Liver (tissue), 9 donors: ENCODE results near the gene FAM204A. TPM values are rescaled to one million over a fixed set of nuclear protein-coding genes. Genes with fewer than 3 reads are reported as not detected.

Experiments
- DNase-seq: peaks from one replicate; pipeline ENCODE4 v3.0.0-alpha.2; 2017; ENCODE audit warnings: low spot score
- H3K27ac ChIP-seq, 2 donors: one replicate each; pipeline ENCODE4 v1.7.0; 2013; ENCODE audit warnings: inconsistent platforms in 2 of 2, low read length in 2 of 2, control low read depth in 1 of 2, low read depth in 1 of 2, mild to moderate bottlenecking in 1 of 2
- H3K27me3 ChIP-seq, 4 donors: one replicate each; pipeline versions ENCODE4 v1.6.1 to v1.7.0; 2013; ENCODE audit warnings: low read length in 3 of 4, inconsistent platforms in 1 of 4, mild to moderate bottlenecking in 1 of 4, moderate library complexity in 1 of 4; ENCODE audit not compliant: control insufficient read depth in 4 of 4, insufficient read depth in 4 of 4
- H3K36me3 ChIP-seq, 4 donors: one replicate each; pipeline versions ENCODE4 v1.6.1 to v1.7.0; 2013; ENCODE audit warnings: low read length in 3 of 4, mild to moderate bottlenecking in 3 of 4, low read depth in 1 of 4, moderate library complexity in 1 of 4; ENCODE audit not compliant: control insufficient read depth in 4 of 4, insufficient read depth in 3 of 4
- H3K4me1 ChIP-seq, 4 donors: one replicate each; pipeline versions ENCODE4 v1.6.1 to v1.7.0; 2013; ENCODE audit warnings: low read length in 3 of 4, mild to moderate bottlenecking in 3 of 4, moderate library complexity in 1 of 4; ENCODE audit not compliant: control insufficient read depth in 4 of 4, insufficient read depth in 4 of 4
- H3K4me3 ChIP-seq, 3 donors: one replicate each; pipeline versions ENCODE4 v1.6.1 to v1.7.0; 2013; ENCODE audit warnings: low read length in 3 of 3, control low read depth in 1 of 3, low read depth in 1 of 3, mild to moderate bottlenecking in 1 of 3
- H3K9ac ChIP-seq, 2 donors: one replicate each; pipeline ENCODE4 v1.7.0; 2013; ENCODE audit warnings: low read length in 2 of 2, mild to moderate bottlenecking in 2 of 2, moderate library complexity in 2 of 2, control low read depth in 1 of 2, low read depth in 1 of 2
- H3K9me3 ChIP-seq, 4 donors: one replicate each; pipeline versions ENCODE4 v1.6.1 to v1.7.0; 2013; ENCODE audit warnings: low read length in 3 of 4; ENCODE audit not compliant: control insufficient read depth in 4 of 4
- EGR1 ChIP-seq, 2 donors: IDR thresholded peaks; 2 replicates each; pipeline ENCODE4 v1.6.1; 2016 to 2018; ENCODE audit warnings: antibody characterized with exemption in 2 of 2, low read depth in 2 of 2
- FOXA1 ChIP-seq: IDR thresholded peaks from 2 replicates; pipeline ENCODE4 v1.6.1; 2016; ENCODE audit warnings: antibody characterized with exemption
- FOXA2 ChIP-seq: IDR thresholded peaks from 2 replicates; pipeline ENCODE4 v1.6.1; 2016; ENCODE audit warnings: antibody characterized with exemption
- GABPA ChIP-seq, 2 donors: IDR thresholded peaks in 1 of 2; conservative IDR thresholded peaks in 1 of 2; 2 replicates each; pipeline ENCODE4 v1.6.1; 2016; ENCODE audit warnings: antibody characterized with exemption in 2 of 2, mild to moderate bottlenecking in 1 of 2, moderate library complexity in 1 of 2
- HNF4A ChIP-seq, 2 donors: conservative IDR thresholded peaks; 2 replicates each; pipeline ENCODE4 v1.6.1; 2016; ENCODE audit warnings: antibody characterized with exemption in 2 of 2, mild to moderate bottlenecking in 2 of 2
- JUND ChIP-seq, 2 donors: IDR thresholded peaks; 2 replicates each; pipeline ENCODE4 v1.6.1; 2016; ENCODE audit warnings: antibody characterized with exemption in 2 of 2
- NR2F2 ChIP-seq: IDR thresholded peaks from 2 replicates; pipeline ENCODE4 v1.6.1; 2016; ENCODE audit warnings: antibody characterized with exemption
- RAD21 ChIP-seq, 2 donors: IDR thresholded peaks; 2 replicates each; pipeline ENCODE4 v1.6.1; 2016; ENCODE audit warnings: antibody characterized with exemption in 2 of 2, mild to moderate bottlenecking in 2 of 2
- RXRA ChIP-seq, 2 donors: IDR thresholded peaks; 2 replicates each; pipeline ENCODE4 v1.6.1; 2017 to 2018; ENCODE audit warnings: antibody characterized with exemption in 2 of 2, mild to moderate bottlenecking in 1 of 2
- SP1 ChIP-seq: IDR thresholded peaks from 2 replicates; pipeline ENCODE4 v1.6.1; 2018; ENCODE audit warnings: antibody characterized with exemption, mild to moderate bottlenecking
- TAF1 ChIP-seq: conservative IDR thresholded peaks from 2 replicates; pipeline ENCODE4 v1.6.1; 2016; ENCODE audit warnings: antibody characterized with exemption, mild to moderate bottlenecking
- YY1 ChIP-seq: IDR thresholded peaks from 2 replicates; pipeline ENCODE4 v1.6.1; 2016; ENCODE audit warnings: antibody characterized with exemption, mild to moderate bottlenecking
- WGBS: extraction: QIAGEN DNeasy Blood & Tissue Kit; methylation state at CpG from one replicate; pipeline ENCODE4 v1.1.7; 2013; 5-methylcytosine and 5-hydroxymethylcytosine counted together
- polyA plus RNA-seq, 2 donors: library from polyadenylated mRNA; stranded (reverse) in 1 of 2; unstranded in 1 of 2; fragments of 200-250 nt in 1 of 2; fragments of >200 nt in 1 of 2; fragmentation: Nextera tagmentation in 1 of 2; extraction: Ambion mirVana in 1 of 2; gene quantifications; one replicate each; pipeline versions ENCODE4 v1.2.1 to v1.2.3, GENCODE V29; 2013 to 2015
- total RNA-seq, 2 donors: library from RNA; depleted of rRNA; stranded (reverse); fragments of >200 nt; gene quantifications; one replicate each; pipeline ENCODE4 v1.2.3, GENCODE V29; 2014
- TF ChIP-seq, protein P1 (sequence below): fragments of 150-350 bp; IDR thresholded peaks from 2 replicates; pipeline ENCODE4 v1.5.1; 2017; ENCODE audit warnings: improper control_type of control experiment, low read depth, low read length; ENCODE audit not compliant: missing input control
- TF ChIP-seq, protein P2 (sequence below): IDR thresholded peaks from 2 replicates; pipeline ENCODE4 v1.6.1; 2016; ENCODE audit warnings: antibody characterized with exemption
- TF ChIP-seq, protein P3 (sequence below): IDR thresholded peaks from 2 replicates; pipeline ENCODE4 v1.6.1; 2016; ENCODE audit warnings: antibody characterized with exemption, mild to moderate bottlenecking
- TF ChIP-seq, protein P4 (sequence below): IDR thresholded peaks from 2 replicates; pipeline ENCODE4 v1.6.1; 2016; ENCODE audit warnings: antibody characterized with exemption
- TF ChIP-seq, protein P5 (sequence below): IDR thresholded peaks from 2 replicates; pipeline ENCODE4 v1.6.1; 2016; ENCODE audit warnings: antibody characterized with exemption
- donor health status: healthy.
- donor health status: healthy.
- donor health status: healthy.
- donor health status: healthy.
- donor health status: healthy.

FAM204A gene
- total and polyA plus RNA-seq, 4 donors: 17.4 to 22.8 (median 21.3) TPM

DNA sequence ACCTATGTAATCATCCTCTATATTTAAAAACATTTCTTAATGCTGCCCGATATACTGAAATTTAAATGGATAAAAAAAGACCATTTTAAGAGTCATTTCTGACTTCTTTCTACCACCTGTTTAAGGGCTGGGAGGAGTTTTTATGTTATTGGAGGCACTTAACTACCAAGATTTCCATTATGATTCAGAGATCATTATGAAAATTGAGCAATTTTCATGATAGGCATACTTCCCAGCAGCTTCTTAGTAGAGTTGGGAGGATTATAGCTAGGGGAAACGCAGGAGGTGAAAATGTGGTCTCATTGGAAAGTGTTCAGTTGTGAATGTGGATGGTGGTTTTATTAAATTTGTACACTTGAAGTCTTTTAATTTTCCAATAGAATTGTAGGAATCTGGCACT lies 28.4 kb upstream of the FAM204A start:
- DNase-seq: no peak
- Histone ChIP-seq H3K4me1 (no peaks in the 10 kb centered on the region), H3K9me3 (peaks cover 0 to 6% (median 2%) of the 10 kb centered on the region in 4 donors), H3K27ac (no peak overlapping the region), H3K36me3 (no peaks in the 10 kb centered on the region), H3K4me3 (no peak overlapping the region), H3K27me3 (no peaks in the 10 kb centered on the region), H3K9ac (no peak overlapping the region)
- TF ChIP-seq EGR1 (IDR thresholded peaks at IDR 0.05; ENCODE audit: low read depth in 2 of 2): no peak
- TF ChIP-seq, protein P1, sequence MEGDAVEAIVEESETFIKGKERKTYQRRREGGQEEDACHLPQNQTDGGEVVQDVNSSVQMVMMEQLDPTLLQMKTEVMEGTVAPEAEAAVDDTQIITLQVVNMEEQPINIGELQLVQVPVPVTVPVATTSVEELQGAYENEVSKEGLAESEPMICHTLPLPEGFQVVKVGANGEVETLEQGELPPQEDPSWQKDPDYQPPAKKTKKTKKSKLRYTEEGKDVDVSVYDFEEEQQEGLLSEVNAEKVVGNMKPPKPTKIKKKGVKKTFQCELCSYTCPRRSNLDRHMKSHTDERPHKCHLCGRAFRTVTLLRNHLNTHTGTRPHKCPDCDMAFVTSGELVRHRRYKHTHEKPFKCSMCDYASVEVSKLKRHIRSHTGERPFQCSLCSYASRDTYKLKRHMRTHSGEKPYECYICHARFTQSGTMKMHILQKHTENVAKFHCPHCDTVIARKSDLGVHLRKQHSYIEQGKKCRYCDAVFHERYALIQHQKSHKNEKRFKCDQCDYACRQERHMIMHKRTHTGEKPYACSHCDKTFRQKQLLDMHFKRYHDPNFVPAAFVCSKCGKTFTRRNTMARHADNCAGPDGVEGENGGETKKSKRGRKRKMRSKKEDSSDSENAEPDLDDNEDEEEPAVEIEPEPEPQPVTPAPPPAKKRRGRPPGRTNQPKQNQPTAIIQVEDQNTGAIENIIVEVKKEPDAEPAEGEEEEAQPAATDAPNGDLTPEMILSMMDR: no peak
- TF ChIP-seq, protein P2, sequence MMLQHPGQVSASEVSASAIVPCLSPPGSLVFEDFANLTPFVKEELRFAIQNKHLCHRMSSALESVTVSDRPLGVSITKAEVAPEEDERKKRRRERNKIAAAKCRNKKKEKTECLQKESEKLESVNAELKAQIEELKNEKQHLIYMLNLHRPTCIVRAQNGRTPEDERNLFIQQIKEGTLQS: no peak
- TF ChIP-seq FOXA2: no peak
- no peak for TF ChIP-seq GABPA (IDR thresholded peaks at IDR 0.05 in 1 of 2, conservative IDR thresholded peaks at IDR 0.05 in 1 of 2)
- TF ChIP-seq RAD21 (IDR thresholded peaks at IDR 0.05): no peak
- TF ChIP-seq RXRA (IDR thresholded peaks at IDR 0.05): no peak
- TF ChIP-seq, protein P3, sequence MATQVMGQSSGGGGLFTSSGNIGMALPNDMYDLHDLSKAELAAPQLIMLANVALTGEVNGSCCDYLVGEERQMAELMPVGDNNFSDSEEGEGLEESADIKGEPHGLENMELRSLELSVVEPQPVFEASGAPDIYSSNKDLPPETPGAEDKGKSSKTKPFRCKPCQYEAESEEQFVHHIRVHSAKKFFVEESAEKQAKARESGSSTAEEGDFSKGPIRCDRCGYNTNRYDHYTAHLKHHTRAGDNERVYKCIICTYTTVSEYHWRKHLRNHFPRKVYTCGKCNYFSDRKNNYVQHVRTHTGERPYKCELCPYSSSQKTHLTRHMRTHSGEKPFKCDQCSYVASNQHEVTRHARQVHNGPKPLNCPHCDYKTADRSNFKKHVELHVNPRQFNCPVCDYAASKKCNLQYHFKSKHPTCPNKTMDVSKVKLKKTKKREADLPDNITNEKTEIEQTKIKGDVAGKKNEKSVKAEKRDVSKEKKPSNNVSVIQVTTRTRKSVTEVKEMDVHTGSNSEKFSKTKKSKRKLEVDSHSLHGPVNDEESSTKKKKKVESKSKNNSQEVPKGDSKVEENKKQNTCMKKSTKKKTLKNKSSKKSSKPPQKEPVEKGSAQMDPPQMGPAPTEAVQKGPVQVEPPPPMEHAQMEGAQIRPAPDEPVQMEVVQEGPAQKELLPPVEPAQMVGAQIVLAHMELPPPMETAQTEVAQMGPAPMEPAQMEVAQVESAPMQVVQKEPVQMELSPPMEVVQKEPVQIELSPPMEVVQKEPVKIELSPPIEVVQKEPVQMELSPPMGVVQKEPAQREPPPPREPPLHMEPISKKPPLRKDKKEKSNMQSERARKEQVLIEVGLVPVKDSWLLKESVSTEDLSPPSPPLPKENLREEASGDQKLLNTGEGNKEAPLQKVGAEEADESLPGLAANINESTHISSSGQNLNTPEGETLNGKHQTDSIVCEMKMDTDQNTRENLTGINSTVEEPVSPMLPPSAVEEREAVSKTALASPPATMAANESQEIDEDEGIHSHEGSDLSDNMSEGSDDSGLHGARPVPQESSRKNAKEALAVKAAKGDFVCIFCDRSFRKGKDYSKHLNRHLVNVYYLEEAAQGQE: no peak
- no peak for TF ChIP-seq HNF4A (conservative IDR thresholded peaks at IDR 0.05)
- TF ChIP-seq JUND (IDR thresholded peaks at IDR 0.05): no peak
- TF ChIP-seq YY1: no peak
- no peak for TF ChIP-seq TAF1
- TF ChIP-seq, protein P4, sequence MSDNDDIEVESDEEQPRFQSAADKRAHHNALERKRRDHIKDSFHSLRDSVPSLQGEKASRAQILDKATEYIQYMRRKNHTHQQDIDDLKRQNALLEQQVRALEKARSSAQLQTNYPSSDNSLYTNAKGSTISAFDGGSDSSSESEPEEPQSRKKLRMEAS: no peak
- TF ChIP-seq, protein P5, sequence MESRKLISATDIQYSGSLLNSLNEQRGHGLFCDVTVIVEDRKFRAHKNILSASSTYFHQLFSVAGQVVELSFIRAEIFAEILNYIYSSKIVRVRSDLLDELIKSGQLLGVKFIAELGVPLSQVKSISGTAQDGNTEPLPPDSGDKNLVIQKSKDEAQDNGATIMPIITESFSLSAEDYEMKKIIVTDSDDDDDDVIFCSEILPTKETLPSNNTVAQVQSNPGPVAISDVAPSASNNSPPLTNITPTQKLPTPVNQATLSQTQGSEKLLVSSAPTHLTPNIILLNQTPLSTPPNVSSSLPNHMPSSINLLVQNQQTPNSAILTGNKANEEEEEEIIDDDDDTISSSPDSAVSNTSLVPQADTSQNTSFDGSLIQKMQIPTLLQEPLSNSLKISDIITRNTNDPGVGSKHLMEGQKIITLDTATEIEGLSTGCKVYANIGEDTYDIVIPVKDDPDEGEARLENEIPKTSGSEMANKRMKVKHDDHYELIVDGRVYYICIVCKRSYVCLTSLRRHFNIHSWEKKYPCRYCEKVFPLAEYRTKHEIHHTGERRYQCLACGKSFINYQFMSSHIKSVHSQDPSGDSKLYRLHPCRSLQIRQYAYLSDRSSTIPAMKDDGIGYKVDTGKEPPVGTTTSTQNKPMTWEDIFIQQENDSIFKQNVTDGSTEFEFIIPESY: no peak
- no peak for TF ChIP-seq SP1
- TF ChIP-seq NR2F2: no peak
- TF ChIP-seq FOXA1: no peak
- 92% methylated on average over 2 of the region's 2 CpGs for WGBS
